ENCODE data around the gene FAM151A. TPM values are rescaled to one million over a fixed set of nuclear protein-coding genes. Genes with fewer than 3 reads are reported as not detected.
A peak's percentile ranks its signal among the peaks of the same experiment; 100 is the strongest.

The FAM151A gene
- total and polyA plus RNA-seq, 5 experiments from 2014 or later = not detected

GRCh38 chr1:54624466-54625464 is 1.4 kb upstream of the FAM151A start:
- Mint-ChIP-seq H3K27me3 (peaks cover 0 to 27% (median 0%) of the 10 kb centered on the region in 5 donors), H3K27ac (peak overlapping the region in 1 of 10 donors; percentile 21), H3K4me3 (no peak overlapping the region), H3K4me1 (no peaks in the 10 kb centered on the region), H3K9me3 (peaks cover 0 to 2% (median 0%) of the 10 kb centered on the region in 9 donors), H3K36me3 (no peaks in the 10 kb centered on the region)
- no peak for DNase-seq
- no peak for ATAC-seq
- POLR2A ChIA-PET = no interaction called here

- H3K4me3 Mint-ChIP-seq = peak overlapping the region in 1 of 10 donors; percentile 8
- DNase-seq (no peak), ATAC-seq (no peak)
- H3K4me1 Mint-ChIP-seq = no peaks in the 10 kb centered on the region
- H3K9me3 Mint-ChIP-seq = peaks cover 0 to 2% (median 0%) of the 10 kb centered on the region in 9 donors
- POLR2A ChIA-PET = no interaction called here
- H3K36me3 Mint-ChIP-seq = no peaks in the 10 kb centered on the region
- H3K27ac Mint-ChIP-seq = no peak overlapping the region
- peaks cover 0 to 23% (median 0%) of the 10 kb centered on the region in 5 donors for H3K27me3 Mint-ChIP-seq
Measured at GRCh38 chr1:54619749-54620148, 3.6 kb downstream of the FAM151A start.

GRCh38 chr1:54615531-54616279 is 7.6 kb downstream of the FAM151A start:
- H3K9me3 Mint-ChIP-seq = no peaks in the 10 kb centered on the region
- H3K36me3 Mint-ChIP-seq = no peaks in the 10 kb centered on the region
- no peaks in the 10 kb centered on the region for H3K4me1 Mint-ChIP-seq
- DNase-seq (no peak), ATAC-seq (no peak)
- H3K27me3 Mint-ChIP-seq = peaks cover 0 to 9% (median 0%) of the 10 kb centered on the region in 5 donors
- POLR2A ChIA-PET = no interaction called here
- no peak overlapping the region for H3K27ac Mint-ChIP-seq
- H3K4me3 Mint-ChIP-seq = no peak overlapping the region

- ATAC-seq = no peak
- no peaks in the 10 kb centered on the region for H3K36me3 Mint-ChIP-seq
- H3K4me3 Mint-ChIP-seq = no peak overlapping the region
- H3K27me3 Mint-ChIP-seq = no peaks in the 10 kb centered on the region
- H3K9me3 Mint-ChIP-seq = no peaks in the 10 kb centered on the region
- POLR2A ChIA-PET = no interaction called here
- no peak for DNase-seq
- no peak overlapping the region for H3K27ac Mint-ChIP-seq
- H3K4me1 Mint-ChIP-seq = no peaks in the 10 kb centered on the region
Measured at GRCh38 chr1:54614563-54614962, 8.8 kb downstream of the FAM151A start.

GRCh38 chr1:54614024-54614423 is 9.3 kb downstream of the FAM151A start:
- H3K36me3 Mint-ChIP-seq = no peaks in the 10 kb centered on the region
- no peaks in the 10 kb centered on the region for H3K27me3 Mint-ChIP-seq
- DNase-seq (no peak), ATAC-seq (no peak)
- POLR2A ChIA-PET = no interaction called here
- H3K27ac Mint-ChIP-seq = no peak overlapping the region
- H3K4me1 Mint-ChIP-seq = no peaks in the 10 kb centered on the region
- no peaks in the 10 kb centered on the region for H3K9me3 Mint-ChIP-seq
- H3K4me3 Mint-ChIP-seq = no peak overlapping the region

GRCh38 chr1:54611621-54612020 is 11.7 kb downstream of the FAM151A start:
- H3K27ac Mint-ChIP-seq = no peak overlapping the region
- no peaks in the 10 kb centered on the region for H3K4me1 Mint-ChIP-seq
- H3K36me3 Mint-ChIP-seq = no peaks in the 10 kb centered on the region
- POLR2A ChIA-PET = no interaction called here
- no peak for ATAC-seq
- no peak for DNase-seq
- no peak overlapping the region for H3K4me3 Mint-ChIP-seq
- no peaks in the 10 kb centered on the region for H3K27me3 Mint-ChIP-seq
- no peaks in the 10 kb centered on the region for H3K9me3 Mint-ChIP-seq

- Mint-ChIP-seq H3K4me3 (no peak overlapping the region), H3K27me3 (no peaks in the 10 kb centered on the region), H3K9me3 (no peaks in the 10 kb centered on the region), H3K4me1 (peaks cover 0 to 4% (median 0%) of the 10 kb centered on the region in 4 donors), H3K27ac (no peak overlapping the region), H3K36me3 (no peaks in the 10 kb centered on the region)
- ATAC-seq = no peak
- POLR2A ChIA-PET = no interaction called here
- no peak for DNase-seq
Measured at GRCh38 chr1:54610601-54611580, 12.4 kb downstream of the FAM151A start.

GRCh38 chr1:54610048-54610447 is 13.3 kb downstream of the FAM151A start:
- Mint-ChIP-seq H3K27me3 (no peaks in the 10 kb centered on the region), H3K4me3 (no peak overlapping the region), H3K36me3 (no peaks in the 10 kb centered on the region), H3K4me1 (peaks cover 2 to 12% (median 4%) of the 10 kb centered on the region in 4 donors), H3K27ac (no peak overlapping the region), H3K9me3 (no peaks in the 10 kb centered on the region)
- POLR2A ChIA-PET = no interaction called here
- DNase-seq (no peak), ATAC-seq (no peak)

GRCh38 chr1:54609301-54609921 is 13.9 kb downstream of the FAM151A start:
- no peak overlapping the region for H3K4me3 Mint-ChIP-seq
- no peaks in the 10 kb centered on the region for H3K36me3 Mint-ChIP-seq
- H3K9me3 Mint-ChIP-seq = no peaks in the 10 kb centered on the region
- peaks cover 9 to 18% (median 10%) of the 10 kb centered on the region in 4 donors for H3K4me1 Mint-ChIP-seq
- POLR2A ChIA-PET = no interaction called here
- DNase-seq (no peak), ATAC-seq (no peak)
- H3K27me3 Mint-ChIP-seq = no peaks in the 10 kb centered on the region
- no peak overlapping the region for H3K27ac Mint-ChIP-seq

GRCh38 chr1:54608566-54609230 is 14.6 kb downstream of the FAM151A start:
- H3K27me3 Mint-ChIP-seq = no peaks in the 10 kb centered on the region
- no peak for DNase-seq
- H3K4me1 Mint-ChIP-seq = peaks cover 12 to 26% (median 16%) of the 10 kb centered on the region in 4 donors
- POLR2A ChIA-PET = no interaction called here
- no peak overlapping the region for H3K4me3 Mint-ChIP-seq
- H3K27ac Mint-ChIP-seq = no peak overlapping the region
- no peaks in the 10 kb centered on the region for H3K9me3 Mint-ChIP-seq
- no peak for ATAC-seq
- no peaks in the 10 kb centered on the region for H3K36me3 Mint-ChIP-seq

- ATAC-seq = no peak
- peaks cover 12 to 26% (median 16%) of the 10 kb centered on the region in 4 donors for H3K4me1 Mint-ChIP-seq
- no peaks in the 10 kb centered on the region for H3K9me3 Mint-ChIP-seq
- no peaks in the 10 kb centered on the region for H3K36me3 Mint-ChIP-seq
- H3K4me3 Mint-ChIP-seq = no peak overlapping the region
- POLR2A ChIA-PET = interaction anchor here (0.6 kb wide), 1 partner anchor 150 kb away, joined by 6 read pairs; no protein-coding TSS in a partner anchor
- no peaks in the 10 kb centered on the region for H3K27me3 Mint-ChIP-seq
- H3K27ac Mint-ChIP-seq = peak overlapping the region in 2 of 10 donors; percentile 43 to 79
- DNase-seq = no peak
Measured at GRCh38 chr1:54607821-54608565, 15.3 kb downstream of the FAM151A start.

Data from naive thymus-derived CD8-positive, alpha-beta T cell (primary cell).